NCI-H460 (cell line): ENCODE measurements around the gene ARL6IP4. TPM values are rescaled to one million over a fixed set of nuclear protein-coding genes. Genes with fewer than 3 reads are reported as not detected.
"Not testable (repeated sequence)": the region's sequence is repeated elsewhere in the genome, so short reads cannot be mapped to it uniquely, and the experiment has no call there.

Experiments
- DNase-seq: peaks from one replicate; pipeline ENCODE4 v3.0.0-alpha.2; 2016; ENCODE audit warnings: low read depth; ENCODE audit errors: extremely low read depth
- polyA plus RNA-seq: library from polyadenylated mRNA; depleted of rRNA; stranded (reverse); fragments of >200 nt; gene quantifications from 2 replicates; pipeline ENCODE4 v1.2.3, GENCODE V29; 2014; cell fraction: nucleus; rRNA removed
- total RNA-seq: library from RNA; depleted of rRNA; stranded (reverse); fragments of >200 nt; shearing (Covaris generic); gene quantifications from 2 replicates; pipeline ENCODE4 v1.2.3, GENCODE V29; 2014; rRNA removed

The ARL6IP4 gene
- 209 and 227 TPM in 2 replicates for total RNA-seq
- polyA plus RNA-seq = 331 and 369 TPM in 2 replicates

GRCh38 chr12:122980183-122981035 is at the start of gene ARL6IP4:
Gene ARL6IP4 (plus strand): TSS chr12:122980681. CDS start chr12:122981140, 459 bp downstream.
- DNase-seq = peak; percentile 48

- DNase-seq = no peak
These were observed 48.3 kb upstream of the ARL6IP4 start for GRCh38 chr12:122932207-122932606.

GRCh38 chr12:122934722-122935121 is 45.8 kb upstream of the ARL6IP4 start:
- DNase-seq = no peak

- DNase-seq = no peak
These were observed 45.2 kb upstream of the ARL6IP4 start for GRCh38 chr12:122935318-122935717.

- DNase-seq = no peak
These were observed 42.8 kb upstream of the ARL6IP4 start for GRCh38 chr12:122937622-122938091.

- no peak for DNase-seq
These were observed 41.4 kb upstream of the ARL6IP4 start for GRCh38 chr12:122939125-122939524.

- not testable (repeated sequence) for DNase-seq
These were observed 39.1 kb upstream of the ARL6IP4 start for GRCh38 chr12:122941351-122941750.

GRCh38 chr12:122942637-122943036 is 37.8 kb upstream of the ARL6IP4 start:
- DNase-seq = no peak

- DNase-seq = no peak
These were observed 37.3 kb upstream of the ARL6IP4 start for GRCh38 chr12:122943196-122943595.

- DNase-seq = peak; percentile 20
These were observed 35.6 kb upstream of the ARL6IP4 start for GRCh38 chr12:122944605-122945592.

GRCh38 chr12:122946690-122947341 is 33.7 kb upstream of the ARL6IP4 start:
- peak; percentile 91 for DNase-seq

GRCh38 chr12:122947352-122947792 is 33.1 kb upstream of the ARL6IP4 start:
- DNase-seq = no peak

GRCh38 chr12:122948605-122949004 is 31.9 kb upstream of the ARL6IP4 start:
- no peak for DNase-seq

- DNase-seq = no peak
These were observed 31.1 kb upstream of the ARL6IP4 start for GRCh38 chr12:122949405-122949804.

GRCh38 chr12:122949816-122950675 is 30.4 kb upstream of the ARL6IP4 start:
- no peak for DNase-seq

- no peak for DNase-seq
These were observed 29.1 kb upstream of the ARL6IP4 start for GRCh38 chr12:122951406-122951805.

GRCh38 chr12:122951979-122952892 is 28.2 kb upstream of the ARL6IP4 start:
- peak; percentile 82 for DNase-seq

GRCh38 chr12:122955156-122955555 is 25.3 kb upstream of the ARL6IP4 start:
- DNase-seq = no peak
